ENCODE data around the gene CD53.
"Not testable (repeated sequence)": the region's sequence is repeated elsewhere in the genome, so short reads cannot be mapped to it uniquely, and the experiment has no call there.

The CD53 gene

GRCh38 chr1:110915804-110916203 is 42.9 kb downstream of the CD53 start:
- ATAC-seq (replicated peaks) (no peak), DNase-seq (no peak)
- peaks cover 2 to 16% of the 10 kb centered on the region in 2 donors for H3K4me1 Mint-ChIP-seq
- no peak overlapping the region for H3K4me3 Mint-ChIP-seq
- H3K27ac Mint-ChIP-seq: no peak overlapping the region
- peaks cover 6 to 11% of the 10 kb centered on the region in 2 donors for H3K27me3 Mint-ChIP-seq
- H3K9me3 Mint-ChIP-seq: peaks cover 5 to 8% of the 10 kb centered on the region in 2 donors
- peaks cover 7 to 24% of the 10 kb centered on the region in 2 donors for H3K36me3 Mint-ChIP-seq

- no peak overlapping the region for H3K27ac Mint-ChIP-seq
- H3K9me3 Mint-ChIP-seq: peaks cover 5 to 7% of the 10 kb centered on the region in 2 donors
- peaks cover 2 to 13% of the 10 kb centered on the region in 2 donors for H3K4me1 Mint-ChIP-seq
- ATAC-seq (replicated peaks) (no peak), DNase-seq (no peak)
- no peak overlapping the region for H3K4me3 Mint-ChIP-seq
- peaks cover 6 to 11% of the 10 kb centered on the region in 2 donors for H3K27me3 Mint-ChIP-seq
- peaks cover 7 to 25% of the 10 kb centered on the region in 2 donors for H3K36me3 Mint-ChIP-seq
Observed at GRCh38 chr1:110916274-110916668, 43.3 kb downstream of the CD53 start.

- Mint-ChIP-seq H3K27me3 (peaks cover 6 to 11% of the 10 kb centered on the region in 2 donors), H3K4me1 (peaks cover 2 to 13% of the 10 kb centered on the region in 2 donors), H3K36me3 (peaks cover 9 to 27% of the 10 kb centered on the region in 2 donors), H3K9me3 (peaks cover 5 to 6% of the 10 kb centered on the region in 2 donors), H3K27ac (no peak overlapping the region), H3K4me3 (peak overlapping the region; percentile 21 to 37)
- DNase-seq (no peak), ATAC-seq (replicated peaks) (peak in 1 of 2 donors; percentile 57)
Observed at GRCh38 chr1:110916669-110917306, 43.8 kb downstream of the CD53 start.

- peaks cover 6 to 11% of the 10 kb centered on the region in 2 donors for H3K27me3 Mint-ChIP-seq
- peaks cover 2 to 13% of the 10 kb centered on the region in 2 donors for H3K4me1 Mint-ChIP-seq
- no peak overlapping the region for H3K27ac Mint-ChIP-seq
- DNase-seq (no peak), ATAC-seq (replicated peaks) (no peak)
- H3K4me3 Mint-ChIP-seq: no peak overlapping the region
- H3K36me3 Mint-ChIP-seq: peaks cover 15 to 37% of the 10 kb centered on the region in 2 donors
- peaks cover 5 to 8% of the 10 kb centered on the region in 2 donors for H3K9me3 Mint-ChIP-seq
Observed at GRCh38 chr1:110918016-110918415, 45.1 kb downstream of the CD53 start.

- no peak for ATAC-seq (replicated peaks)
- Mint-ChIP-seq H3K4me1 (peaks cover 0 to 4% of the 10 kb centered on the region in 2 donors), H3K27ac (no peak overlapping the region), H3K27me3 (peaks cover 0 to 6% of the 10 kb centered on the region in 2 donors), H3K36me3 (peaks cover 20 to 47% of the 10 kb centered on the region in 2 donors), H3K9me3 (peaks cover 3 to 7% of the 10 kb centered on the region in 2 donors), H3K4me3 (no peak overlapping the region)
- no peak for DNase-seq
Observed at GRCh38 chr1:110921953-110922352, 49.0 kb downstream of the CD53 start.

- peaks cover 21 to 59% of the 10 kb centered on the region in 2 donors for H3K36me3 Mint-ChIP-seq
- no peak for ATAC-seq (replicated peaks)
- H3K9me3 Mint-ChIP-seq: peaks cover 11 to 12% of the 10 kb centered on the region in 2 donors
- H3K4me1 Mint-ChIP-seq: peaks cover 4 to 6% of the 10 kb centered on the region in 2 donors
- no peak overlapping the region for H3K4me3 Mint-ChIP-seq
- H3K27ac Mint-ChIP-seq: no peak overlapping the region
- DNase-seq: no peak
- H3K27me3 Mint-ChIP-seq: no peaks in the 10 kb centered on the region
Observed at GRCh38 chr1:110927484-110928075, 54.6 kb downstream of the CD53 start.

GRCh38 chr1:110928191-110928590 is 55.2 kb downstream of the CD53 start:
- Mint-ChIP-seq H3K4me3 (no peak overlapping the region), H3K27me3 (no peaks in the 10 kb centered on the region), H3K27ac (no peak overlapping the region), H3K4me1 (peaks cover 4 to 6% of the 10 kb centered on the region in 2 donors), H3K36me3 (peaks cover 16 to 53% of the 10 kb centered on the region in 2 donors), H3K9me3 (peaks cover 11 to 12% of the 10 kb centered on the region in 2 donors)
- no peak for ATAC-seq (replicated peaks)
- no peak for DNase-seq

- H3K36me3 Mint-ChIP-seq: peaks cover 19 to 53% of the 10 kb centered on the region in 2 donors
- no peak overlapping the region for H3K27ac Mint-ChIP-seq
- no peak for ATAC-seq (replicated peaks)
- peaks cover 11 to 12% of the 10 kb centered on the region in 2 donors for H3K9me3 Mint-ChIP-seq
- H3K27me3 Mint-ChIP-seq: no peaks in the 10 kb centered on the region
- DNase-seq: no peak
- no peak overlapping the region for H3K4me3 Mint-ChIP-seq
- H3K4me1 Mint-ChIP-seq: peaks cover 4 to 6% of the 10 kb centered on the region in 2 donors
Observed at GRCh38 chr1:110928904-110929303, 56.0 kb downstream of the CD53 start.

- not testable (repeated sequence) for H3K27ac Mint-ChIP-seq; ATAC-seq (replicated peaks); H3K27me3 Mint-ChIP-seq; H3K4me1 Mint-ChIP-seq; H3K4me3 Mint-ChIP-seq; DNase-seq
- H3K36me3 Mint-ChIP-seq: peaks cover 30 to 59% of the 10 kb centered on the region in 2 donors
- peaks cover 18 to 19% of the 10 kb centered on the region in 2 donors for H3K9me3 Mint-ChIP-seq
Observed at GRCh38 chr1:110931097-110931496, 58.1 kb downstream of the CD53 start.

GRCh38 chr1:110936567-110936966 is 63.6 kb downstream of the CD53 start:
- DNase-seq (no peak), ATAC-seq (replicated peaks) (no peak)
- H3K9me3 Mint-ChIP-seq: peaks cover 28 to 30% of the 10 kb centered on the region in 2 donors
- H3K4me3 Mint-ChIP-seq: no peak overlapping the region
- no peak overlapping the region for H3K27ac Mint-ChIP-seq
- peaks cover 45 to 55% of the 10 kb centered on the region in 2 donors for H3K36me3 Mint-ChIP-seq
- H3K4me1 Mint-ChIP-seq: no peaks in the 10 kb centered on the region
- no peaks in the 10 kb centered on the region for H3K27me3 Mint-ChIP-seq

- H3K4me1 Mint-ChIP-seq: no peaks in the 10 kb centered on the region
- no peak for DNase-seq
- peaks cover 35% of the 10 kb centered on the region in 2 donors for H3K36me3 Mint-ChIP-seq
- no peak for ATAC-seq (replicated peaks)
- no peak overlapping the region for H3K4me3 Mint-ChIP-seq
- no peak overlapping the region for H3K27ac Mint-ChIP-seq
- peaks cover 2 to 7% of the 10 kb centered on the region in 2 donors for H3K9me3 Mint-ChIP-seq
- no peaks in the 10 kb centered on the region for H3K27me3 Mint-ChIP-seq
Observed at GRCh38 chr1:110944806-110945205, 71.9 kb downstream of the CD53 start.

GRCh38 chr1:110945626-110946025 is 72.7 kb downstream of the CD53 start:
- Mint-ChIP-seq H3K4me1 (peaks cover 0 to 2% of the 10 kb centered on the region in 2 donors), H3K36me3 (peaks cover 41% of the 10 kb centered on the region in 2 donors), H3K27me3 (no peaks in the 10 kb centered on the region), H3K27ac (no peak overlapping the region), H3K9me3 (peaks cover 0 to 5% of the 10 kb centered on the region in 2 donors), H3K4me3 (no peak overlapping the region)
- ATAC-seq (replicated peaks) (no peak), DNase-seq (no peak)

GRCh38 chr1:110948038-110948810 is 75.3 kb downstream of the CD53 start:
- ATAC-seq (replicated peaks): no peak
- peaks cover 61 to 65% of the 10 kb centered on the region in 2 donors for H3K36me3 Mint-ChIP-seq
- no peak overlapping the region for H3K4me3 Mint-ChIP-seq
- DNase-seq: no peak
- H3K9me3 Mint-ChIP-seq: peaks cover 4 to 7% of the 10 kb centered on the region in 2 donors
- no peaks in the 10 kb centered on the region for H3K27me3 Mint-ChIP-seq
- peaks cover 0 to 4% of the 10 kb centered on the region in 2 donors for H3K4me1 Mint-ChIP-seq
- H3K27ac Mint-ChIP-seq: no peak overlapping the region
